SK-N-SH treated with all-trans-retinoic acid at 6 μM for 48 hours (cell line): ENCODE data around the gene CFP.
"Not testable (repeated sequence)": the region's sequence is repeated elsewhere in the genome, so short reads cannot be mapped to it uniquely, and the experiment has no call there.

ENCODE experiments used
- ATAC-seq: fragments of 200-7000 bp; cut with Tn5 transposase; 3 replicates; pipeline ENCODE4 v1.9.1; 2020; ENCODE audit warnings: mild to moderate bottlenecking, moderate library complexity
- ARNTL ChIP-seq: fragments of 450-650 bp; formaldehyde crosslinking; IDR thresholded peaks from 2 replicates; pipeline ENCODE4 v1.5.0; 2020; ENCODE audit warnings: low read depth, mild to moderate bottlenecking, moderate library complexity, borderline replicate concordance
- BACH2 ChIP-seq: fragments of 250-450 bp; sonication (Bioruptor Pico); IDR thresholded peaks from 2 replicates; pipeline ENCODE4 v1.9.0; 2021; ENCODE audit warnings: mild to moderate bottlenecking, borderline replicate concordance
- CSDC2 ChIP-seq: fragments of 250-450 bp; sonication (Bioruptor Pico); IDR thresholded peaks from 2 replicates; pipeline ENCODE4 v1.5.0; 2020; ENCODE audit warnings: mild to moderate bottlenecking, moderate library complexity
- CSRNP3 ChIP-seq: fragments of 250-450 bp; sonication (Bioruptor Pico); IDR thresholded peaks from 2 replicates; pipeline ENCODE4 v1.5.1; 2021; ENCODE audit warnings: mild to moderate bottlenecking, moderate library complexity
- ESRRG ChIP-seq: fragments of 250-450 bp; sonication (Bioruptor Pico); IDR thresholded peaks from 2 replicates; pipeline ENCODE4 v1.6.1; 2021; ENCODE audit warnings: mild to moderate bottlenecking
- GLIS3 ChIP-seq: fragments of 250-450 bp; sonication (Bioruptor Pico); IDR thresholded peaks from 2 replicates; pipeline ENCODE4 v1.5.0; 2020; ENCODE audit warnings: mild to moderate bottlenecking, moderate library complexity
- ISL1 ChIP-seq: fragments of 250-450 bp; sonication (Bioruptor Pico); IDR thresholded peaks from 2 replicates; pipeline ENCODE4 v2.1.2; 2022; ENCODE audit warnings: mild to moderate bottlenecking, moderate library complexity
- OSR1 ChIP-seq: fragments of 250-450 bp; sonication (Bioruptor Pico); IDR thresholded peaks from 2 replicates; pipeline ENCODE4 v1.8.0; 2022; ENCODE audit warnings: moderate library complexity, mild to moderate bottlenecking, inconsistent platforms
- PATZ1 ChIP-seq: fragments of 250-450 bp; sonication (Bioruptor Pico); IDR thresholded peaks from 2 replicates; pipeline ENCODE4 v1.8.0; 2020; ENCODE audit warnings: mild to moderate bottlenecking, moderate library complexity, borderline replicate concordance
- PPARA ChIP-seq: fragments of 250-450 bp; sonication (Bioruptor Pico); IDR thresholded peaks from 2 replicates; pipeline ENCODE4 v1.5.0; 2020; ENCODE audit warnings: mild to moderate bottlenecking, borderline replicate concordance
- RARB ChIP-seq: fragments of 250-450 bp; sonication (Bioruptor Pico); IDR thresholded peaks from 2 replicates; pipeline ENCODE4 v1.8.0; 2021; ENCODE audit warnings: mild to moderate bottlenecking, moderate library complexity
- SNAI2 ChIP-seq: fragments of 250-450 bp; sonication (Bioruptor Pico); IDR thresholded peaks from 2 replicates; pipeline ENCODE4 v1.5.0; 2020; ENCODE audit warnings: mild to moderate bottlenecking, moderate library complexity
- TCF4 ChIP-seq: fragments of 250-450 bp; sonication (Bioruptor Pico); IDR thresholded peaks from 2 replicates; pipeline ENCODE4 v1.8.0; 2021; ENCODE audit warnings: mild to moderate bottlenecking, moderate library complexity, borderline replicate concordance
- TOX ChIP-seq: fragments of 250-450 bp; sonication (Bioruptor Pico); IDR thresholded peaks from 2 replicates; pipeline ENCODE4 v1.8.0; 2021; ENCODE audit warnings: mild to moderate bottlenecking, moderate library complexity, borderline replicate concordance
- ZC3H10 ChIP-seq: fragments of 250-450 bp; sonication (Bioruptor Pico); IDR thresholded peaks from 2 replicates; pipeline ENCODE4 v1.5.1; 2021; ENCODE audit warnings: mild to moderate bottlenecking, moderate library complexity
- ZFP3 ChIP-seq: fragments of 250-450 bp; sonication (Bioruptor Pico); IDR thresholded peaks from 2 replicates; pipeline ENCODE4 v1.5.0; 2020; ENCODE audit warnings: mild to moderate bottlenecking, moderate library complexity
- ZFP30 ChIP-seq: fragments of 450-650 bp; formaldehyde crosslinking; IDR thresholded peaks from 2 replicates; pipeline ENCODE4 v1.5.0; 2022; ENCODE audit warnings: mild to moderate bottlenecking, moderate library complexity
- ZNF565 ChIP-seq: fragments of 450-650 bp; formaldehyde crosslinking; conservative IDR thresholded peaks from 2 replicates; pipeline ENCODE4 v1.5.0; 2020; ENCODE audit warnings: low read depth, mild to moderate bottlenecking, moderate library complexity
- ZNF70 ChIP-seq: fragments of 450-650 bp; formaldehyde crosslinking; IDR thresholded peaks from 2 replicates; pipeline ENCODE4 v1.5.0; 2020; ENCODE audit warnings: mild to moderate bottlenecking, moderate library complexity
- ZNF8 ChIP-seq: fragments of 450-650 bp; formaldehyde crosslinking; IDR thresholded peaks from 2 replicates; pipeline ENCODE4 v1.5.0; 2020; ENCODE audit warnings: mild to moderate bottlenecking, moderate library complexity
- TF ChIP-seq, protein P1 (sequence below): fragments of 250-450 bp; sonication (Bioruptor Pico); IDR thresholded peaks from 2 replicates; pipeline ENCODE4 v1.8.0; 2021; ENCODE audit warnings: low read depth, mild to moderate bottlenecking, moderate library complexity, borderline replicate concordance
- TF ChIP-seq, protein P2 (sequence below): fragments of 250-450 bp; sonication (Bioruptor Pico); IDR thresholded peaks from 2 replicates; pipeline ENCODE4 v1.5.0; 2020; ENCODE audit warnings: mild to moderate bottlenecking, moderate library complexity

Gene CFP

DNA sequence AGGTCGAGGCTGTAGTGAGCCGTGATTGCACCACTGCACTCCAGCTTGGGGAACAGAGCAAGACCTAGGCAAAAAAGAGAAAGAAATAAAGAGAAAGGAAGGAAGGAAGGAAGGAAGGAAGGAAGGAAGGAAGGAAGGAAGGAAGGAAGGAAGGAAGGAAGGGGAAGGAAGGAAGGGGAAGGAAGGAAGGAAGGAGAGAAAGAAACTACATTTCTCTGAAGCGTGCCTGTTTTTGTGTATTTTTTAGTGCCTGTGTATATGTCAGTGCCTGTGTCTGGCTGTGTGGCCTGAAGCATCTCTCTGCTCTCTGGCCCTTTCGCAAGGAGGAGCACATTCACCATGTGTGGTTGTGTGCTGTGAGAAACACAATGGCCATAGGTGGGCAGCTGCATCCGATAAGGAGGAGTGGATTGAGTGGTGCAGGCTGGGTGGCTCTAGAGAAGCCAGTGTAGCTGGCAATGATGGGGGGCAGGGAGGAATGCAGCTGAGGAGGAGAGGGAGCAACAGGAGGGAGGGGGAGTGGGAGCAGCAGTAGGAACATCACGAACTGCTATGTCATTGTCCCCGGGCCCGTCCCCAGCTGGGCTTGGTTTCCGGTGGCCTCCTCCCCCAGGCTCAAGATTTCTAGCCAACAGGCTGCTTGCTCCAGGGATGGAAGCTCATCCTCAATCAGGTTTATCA lies 21.5 kb downstream of the CFP start:
- no peak for TF ChIP-seq PPARA
- no peak for TF ChIP-seq PATZ1
- TF ChIP-seq GLIS3 = no peak
- no peak for TF ChIP-seq CSDC2 (CRISPR knock-in tag)
- no peak for TF ChIP-seq ZNF70 (CRISPR knock-in tag)
- no peak for TF ChIP-seq BACH2 (CRISPR knock-in tag)
- TF ChIP-seq ZNF8 (CRISPR knock-in tag) = no peak
- no peak for ATAC-seq

DNA sequence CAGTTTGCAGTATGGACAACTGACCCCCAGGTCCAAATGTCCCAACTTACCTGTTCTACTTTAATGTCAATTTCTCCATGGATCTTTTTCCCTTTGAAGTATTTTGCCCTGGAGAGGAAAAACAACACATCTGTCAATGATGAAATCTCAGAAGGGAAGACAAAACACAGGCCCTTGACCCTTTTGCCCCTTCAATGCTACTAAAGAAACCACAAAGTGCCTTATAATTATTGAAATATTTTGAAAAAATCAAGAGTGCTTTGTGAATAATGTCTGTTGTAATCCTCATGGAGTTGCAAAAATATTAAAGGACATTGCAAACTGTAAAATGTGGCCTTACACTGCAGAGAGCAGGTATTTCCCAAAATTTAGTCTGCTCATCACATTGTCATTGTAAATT lies 22.6 kb downstream of the CFP start:
- peak; percentile 44; the same call in 1 of the 3 replicates for ATAC-seq
- no peak for TF ChIP-seq ZC3H10 (CRISPR knock-in tag)
- TF ChIP-seq ARNTL (CRISPR knock-in tag) = no peak
- TF ChIP-seq CSDC2 (CRISPR knock-in tag) = no peak
- no peak for TF ChIP-seq OSR1 (CRISPR knock-in tag)
- no peak for TF ChIP-seq CSRNP3 (CRISPR knock-in tag)
- TF ChIP-seq ISL1 = peak; percentile 68

- no peak for ATAC-seq
- no peak for TF ChIP-seq ESRRG
- no peak for TF ChIP-seq ZFP30 (CRISPR knock-in tag)
- TF ChIP-seq PATZ1 = no peak
- TF ChIP-seq, protein P1, sequence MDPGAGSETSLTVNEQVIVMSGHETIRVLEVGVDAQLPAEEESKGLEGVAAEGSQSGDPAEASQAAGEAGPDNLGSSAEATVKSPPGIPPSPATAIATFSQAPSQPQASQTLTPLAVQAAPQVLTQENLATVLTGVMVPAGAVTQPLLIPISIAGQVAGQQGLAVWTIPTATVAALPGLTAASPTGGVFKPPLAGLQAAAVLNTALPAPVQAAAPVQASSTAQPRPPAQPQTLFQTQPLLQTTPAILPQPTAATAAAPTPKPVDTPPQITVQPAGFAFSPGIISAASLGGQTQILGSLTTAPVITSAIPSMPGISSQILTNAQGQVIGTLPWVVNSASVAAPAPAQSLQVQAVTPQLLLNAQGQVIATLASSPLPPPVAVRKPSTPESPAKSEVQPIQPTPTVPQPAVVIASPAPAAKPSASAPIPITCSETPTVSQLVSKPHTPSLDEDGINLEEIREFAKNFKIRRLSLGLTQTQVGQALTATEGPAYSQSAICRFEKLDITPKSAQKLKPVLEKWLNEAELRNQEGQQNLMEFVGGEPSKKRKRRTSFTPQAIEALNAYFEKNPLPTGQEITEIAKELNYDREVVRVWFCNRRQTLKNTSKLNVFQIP (CRISPR knock-in tag) = no peak
- no peak for TF ChIP-seq TCF4 (CRISPR knock-in tag)
- no peak for TF ChIP-seq ZNF70 (CRISPR knock-in tag)
Measured at GRCh38 chrX:47605024-47605423, 24.7 kb downstream of the CFP start.

DNA sequence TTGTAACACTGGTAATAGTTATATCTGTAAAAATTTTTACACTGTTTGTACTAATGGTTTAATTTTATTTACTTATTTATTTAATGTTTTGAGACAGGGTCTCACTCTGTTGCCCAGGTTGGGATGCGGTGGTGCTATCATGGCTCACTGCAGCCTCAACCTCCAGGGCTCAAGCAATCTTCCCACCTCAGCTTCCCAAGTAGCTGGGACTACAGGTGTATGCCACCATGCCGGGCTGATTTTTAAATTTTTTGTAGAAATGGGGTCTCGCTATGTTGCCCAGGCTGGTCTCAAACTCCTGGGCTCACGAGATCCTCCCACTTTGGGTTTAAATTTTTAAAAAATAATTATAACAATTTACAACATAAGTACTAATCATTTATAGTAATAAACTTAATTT lies 26.6 kb downstream of the CFP start:
- ATAC-seq = not testable (repeated sequence)

DNA sequence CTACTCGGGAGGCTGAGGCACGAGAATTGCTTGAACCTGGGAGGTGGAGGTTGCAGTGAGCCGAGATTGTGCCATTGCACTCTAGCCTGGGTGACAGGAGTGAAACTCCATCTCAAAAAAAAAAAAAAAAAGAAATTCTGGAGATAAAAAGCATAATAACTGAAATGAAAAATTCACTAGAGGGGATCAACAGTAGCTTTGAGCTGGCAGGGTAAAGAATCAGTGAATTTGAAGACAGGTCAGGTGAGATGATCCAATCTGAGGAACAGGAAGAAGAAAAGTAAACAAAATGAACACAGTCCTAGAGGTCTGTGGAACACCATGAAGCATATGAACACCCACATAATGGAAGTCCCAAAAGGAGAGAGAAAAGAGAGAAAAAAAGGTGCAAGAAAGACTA lies 32.5 kb downstream of the CFP start:
- no peak for ATAC-seq
- TF ChIP-seq ZNF70 (CRISPR knock-in tag) (no peak), GLIS3 (no peak), ARNTL (CRISPR knock-in tag) (no peak), CSDC2 (CRISPR knock-in tag) (no peak), OSR1 (CRISPR knock-in tag) (no peak), PPARA (no peak), ISL1 (no peak), BACH2 (CRISPR knock-in tag) (no peak)

DNA sequence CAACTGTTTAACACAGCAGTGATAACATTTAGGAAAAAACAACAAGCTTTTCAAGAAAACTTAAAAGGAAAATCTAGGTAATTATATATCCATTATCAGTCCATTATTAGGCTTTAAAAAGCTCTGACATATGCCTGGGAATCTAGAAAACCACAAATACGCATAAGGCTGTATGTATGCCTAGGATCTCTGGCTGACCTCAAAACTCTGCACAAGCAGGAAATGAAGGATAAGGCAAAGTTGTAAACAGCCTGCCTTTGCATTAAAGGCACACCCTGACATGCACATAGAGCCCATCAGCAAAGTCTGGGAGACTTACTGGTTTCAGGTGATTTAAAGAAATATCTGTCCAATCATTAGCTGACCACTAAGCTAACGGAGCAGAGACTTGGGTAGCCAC lies 33.5 kb downstream of the CFP start:
- TF ChIP-seq ZNF8 (CRISPR knock-in tag) (no peak), TOX (no peak), GLIS3 (no peak), CSDC2 (CRISPR knock-in tag) (no peak), ZFP3 (CRISPR knock-in tag) (no peak), RARB (CRISPR knock-in tag) (no peak), ZFP30 (CRISPR knock-in tag) (no peak), SNAI2 (CRISPR knock-in tag) (no peak), ZNF565 (CRISPR knock-in tag) (no peak), TCF4 (CRISPR knock-in tag) (no peak), OSR1 (CRISPR knock-in tag) (no peak), BACH2 (CRISPR knock-in tag) (no peak), ESRRG (no peak), ARNTL (CRISPR knock-in tag) (no peak)
- TF ChIP-seq, protein P2, sequence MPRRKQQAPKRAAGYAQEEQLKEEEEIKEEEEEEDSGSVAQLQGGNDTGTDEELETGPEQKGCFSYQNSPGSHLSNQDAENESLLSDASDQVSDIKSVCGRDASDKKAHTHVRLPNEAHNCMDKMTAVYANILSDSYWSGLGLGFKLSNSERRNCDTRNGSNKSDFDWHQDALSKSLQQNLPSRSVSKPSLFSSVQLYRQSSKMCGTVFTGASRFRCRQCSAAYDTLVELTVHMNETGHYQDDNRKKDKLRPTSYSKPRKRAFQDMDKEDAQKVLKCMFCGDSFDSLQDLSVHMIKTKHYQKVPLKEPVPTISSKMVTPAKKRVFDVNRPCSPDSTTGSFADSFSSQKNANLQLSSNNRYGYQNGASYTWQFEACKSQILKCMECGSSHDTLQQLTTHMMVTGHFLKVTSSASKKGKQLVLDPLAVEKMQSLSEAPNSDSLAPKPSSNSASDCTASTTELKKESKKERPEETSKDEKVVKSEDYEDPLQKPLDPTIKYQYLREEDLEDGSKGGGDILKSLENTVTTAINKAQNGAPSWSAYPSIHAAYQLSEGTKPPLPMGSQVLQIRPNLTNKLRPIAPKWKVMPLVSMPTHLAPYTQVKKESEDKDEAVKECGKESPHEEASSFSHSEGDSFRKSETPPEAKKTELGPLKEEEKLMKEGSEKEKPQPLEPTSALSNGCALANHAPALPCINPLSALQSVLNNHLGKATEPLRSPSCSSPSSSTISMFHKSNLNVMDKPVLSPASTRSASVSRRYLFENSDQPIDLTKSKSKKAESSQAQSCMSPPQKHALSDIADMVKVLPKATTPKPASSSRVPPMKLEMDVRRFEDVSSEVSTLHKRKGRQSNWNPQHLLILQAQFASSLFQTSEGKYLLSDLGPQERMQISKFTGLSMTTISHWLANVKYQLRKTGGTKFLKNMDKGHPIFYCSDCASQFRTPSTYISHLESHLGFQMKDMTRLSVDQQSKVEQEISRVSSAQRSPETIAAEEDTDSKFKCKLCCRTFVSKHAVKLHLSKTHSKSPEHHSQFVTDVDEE (CRISPR knock-in tag) = no peak
- ATAC-seq = no peak
